ENCODE results near the gene RBM15.

- TF ChIP-seq CTCF (IDR thresholded peaks at IDR 0.05; ENCODE audit: insufficient read depth, low read depth, low read length) (no peak), EZH2 (IDR thresholded peaks at IDR 0.05; ENCODE audit: insufficient read depth, low read length) (no peak)
Observed at GRCh38 chr1:110335265-110335664, 3.9 kb upstream of the RBM15 start.
